WERI-Rb-1 (cell line): ENCODE results near the gene NEUROG1.

Experiments used
- DNase-seq: peaks from one replicate; pipeline ENCODE4 v3.0.0-alpha.2; 2020
- H3K27ac ChIP-seq: fragments of 250-450 bp; sonication (Bioruptor Pico); 2 replicates; pipeline ENCODE4 v1.5.1; 2020; ENCODE audit warnings: mild to moderate bottlenecking, moderate library complexity
- H3K27me3 ChIP-seq: fragments of 250-450 bp; sonication (Bioruptor Pico); 2 replicates; pipeline ENCODE4 v1.5.1; 2021; ENCODE audit warnings: mild to moderate bottlenecking, low read depth, moderate library complexity; ENCODE audit not compliant: insufficient read depth, severe bottlenecking
- H3K36me3 ChIP-seq: fragments of 250-450 bp; sonication (Bioruptor Pico); 2 replicates; pipeline ENCODE4 v1.5.1; 2020; ENCODE audit warnings: mild to moderate bottlenecking, moderate library complexity
- H3K4me3 ChIP-seq: 2 replicates; pipeline ENCODE4 v1.5.1; 2011; ENCODE audit warnings: low read depth, mild to moderate bottlenecking, control low read depth, low read length
- H3K9me3 ChIP-seq: fragments of 250-450 bp; sonication (Bioruptor Pico); 2 replicates; pipeline ENCODE4 v1.5.1; 2021; ENCODE audit warnings: mild to moderate bottlenecking, moderate library complexity; ENCODE audit not compliant: severe bottlenecking
- TF ChIP-seq, protein P1 (sequence below): IDR thresholded peaks from 2 replicates; pipeline ENCODE4 v1.5.1; 2011; ENCODE audit warnings: low read depth, mild to moderate bottlenecking, control low read depth, inconsistent platforms, low read length

Gene NEUROG1

DNA sequence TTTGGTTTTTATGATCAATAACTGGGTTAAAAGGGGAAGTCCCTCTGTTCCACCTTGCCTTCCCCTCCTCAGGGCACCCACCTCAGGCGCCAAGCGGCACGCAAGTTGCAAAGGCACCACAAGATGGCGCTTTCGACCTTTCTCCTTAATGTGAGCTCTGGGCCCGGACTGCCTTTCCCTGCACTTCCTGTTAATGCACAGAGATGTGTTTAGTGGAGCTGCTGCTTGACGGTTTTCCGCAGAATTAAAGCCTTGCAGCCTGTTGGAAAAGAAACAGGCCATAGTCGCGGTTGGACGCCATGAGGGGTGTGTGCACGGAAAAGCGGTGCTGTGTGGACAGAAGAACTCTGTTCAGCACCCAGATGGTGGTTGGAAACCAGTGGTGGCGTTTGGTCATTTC lies 25.1 kb upstream of the NEUROG1 start:
- TF ChIP-seq, protein P1, sequence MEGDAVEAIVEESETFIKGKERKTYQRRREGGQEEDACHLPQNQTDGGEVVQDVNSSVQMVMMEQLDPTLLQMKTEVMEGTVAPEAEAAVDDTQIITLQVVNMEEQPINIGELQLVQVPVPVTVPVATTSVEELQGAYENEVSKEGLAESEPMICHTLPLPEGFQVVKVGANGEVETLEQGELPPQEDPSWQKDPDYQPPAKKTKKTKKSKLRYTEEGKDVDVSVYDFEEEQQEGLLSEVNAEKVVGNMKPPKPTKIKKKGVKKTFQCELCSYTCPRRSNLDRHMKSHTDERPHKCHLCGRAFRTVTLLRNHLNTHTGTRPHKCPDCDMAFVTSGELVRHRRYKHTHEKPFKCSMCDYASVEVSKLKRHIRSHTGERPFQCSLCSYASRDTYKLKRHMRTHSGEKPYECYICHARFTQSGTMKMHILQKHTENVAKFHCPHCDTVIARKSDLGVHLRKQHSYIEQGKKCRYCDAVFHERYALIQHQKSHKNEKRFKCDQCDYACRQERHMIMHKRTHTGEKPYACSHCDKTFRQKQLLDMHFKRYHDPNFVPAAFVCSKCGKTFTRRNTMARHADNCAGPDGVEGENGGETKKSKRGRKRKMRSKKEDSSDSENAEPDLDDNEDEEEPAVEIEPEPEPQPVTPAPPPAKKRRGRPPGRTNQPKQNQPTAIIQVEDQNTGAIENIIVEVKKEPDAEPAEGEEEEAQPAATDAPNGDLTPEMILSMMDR, result peak; percentile 93
- no peak overlapping the region for H3K27ac ChIP-seq
- no peak overlapping the region for H3K4me3 ChIP-seq
- DNase-seq, result peak; percentile 81
- no peaks in the 10 kb centered on the region for H3K27me3 ChIP-seq
- H3K9me3 ChIP-seq, result no peaks in the 10 kb centered on the region
- no peaks in the 10 kb centered on the region for H3K36me3 ChIP-seq

DNA sequence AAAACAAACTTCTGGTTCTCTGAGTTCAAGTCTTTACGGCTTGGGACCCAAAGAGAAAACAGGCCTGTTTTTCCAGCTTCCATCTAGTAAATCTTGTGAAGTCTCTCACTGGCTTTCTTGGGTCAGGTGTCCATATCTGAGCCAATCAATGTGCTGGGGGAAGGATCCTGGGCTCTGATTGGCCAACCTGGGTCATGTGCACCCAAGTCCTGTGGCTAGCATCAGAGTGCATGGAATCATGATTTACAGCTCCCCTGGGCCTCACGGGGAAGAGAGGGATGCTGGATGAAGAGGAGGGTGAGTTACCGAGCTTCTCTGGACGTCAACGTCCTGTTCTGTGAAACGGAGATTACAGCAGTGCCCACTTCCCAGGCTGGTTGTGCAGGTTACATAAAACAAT lies 23.6 kb upstream of the NEUROG1 start:
- H3K9me3 ChIP-seq, result no peaks in the 10 kb centered on the region
- no peak overlapping the region for H3K4me3 ChIP-seq
- H3K36me3 ChIP-seq, result no peaks in the 10 kb centered on the region
- H3K27ac ChIP-seq, result no peak overlapping the region
- no peak for DNase-seq
- TF ChIP-seq, protein P1, result no peak
- H3K27me3 ChIP-seq, result no peaks in the 10 kb centered on the region

DNA sequence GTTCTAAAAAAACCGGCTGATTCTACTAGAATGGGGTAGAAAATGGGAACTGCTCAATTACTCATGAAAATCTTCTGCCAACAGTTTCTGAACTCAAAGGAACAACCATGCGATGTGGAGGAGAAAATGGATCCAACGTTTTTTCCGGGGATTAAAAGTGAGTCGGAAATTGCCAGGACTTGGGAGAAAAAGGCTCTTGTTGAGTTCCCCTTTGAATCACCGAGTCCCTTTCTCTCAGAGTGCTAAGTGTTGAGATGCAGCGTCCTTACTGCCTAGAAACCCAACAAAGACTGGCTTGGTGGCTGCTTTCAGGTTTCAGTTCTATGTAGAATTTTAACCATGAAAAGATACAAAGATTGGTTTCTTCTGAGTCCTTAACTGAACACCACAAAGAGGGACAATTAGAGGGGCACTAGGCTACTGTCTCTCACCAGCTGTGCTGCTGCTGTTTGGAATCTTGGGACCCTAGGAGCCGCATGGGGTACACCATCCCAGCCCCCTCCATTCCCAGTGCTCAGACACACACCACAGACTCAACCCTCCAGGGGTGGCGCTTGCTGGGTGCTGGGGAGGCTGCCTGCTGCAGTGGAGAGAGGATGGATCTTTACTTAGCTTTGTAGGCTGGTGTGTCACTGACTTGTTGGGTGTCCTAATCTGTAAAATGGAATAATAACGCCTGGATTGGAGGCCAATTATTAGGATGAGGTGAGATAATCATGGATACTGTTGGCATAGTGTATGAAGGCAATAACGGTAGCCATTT lies 21.5 kb upstream of the NEUROG1 start:
- Histone ChIP-seq H3K4me3 (no peak overlapping the region), H3K9me3 (no peaks in the 10 kb centered on the region), H3K27ac (no peak overlapping the region), H3K36me3 (no peaks in the 10 kb centered on the region), H3K27me3 (no peaks in the 10 kb centered on the region)
- DNase-seq, result no peak
- TF ChIP-seq, protein P1, result no peak

DNA sequence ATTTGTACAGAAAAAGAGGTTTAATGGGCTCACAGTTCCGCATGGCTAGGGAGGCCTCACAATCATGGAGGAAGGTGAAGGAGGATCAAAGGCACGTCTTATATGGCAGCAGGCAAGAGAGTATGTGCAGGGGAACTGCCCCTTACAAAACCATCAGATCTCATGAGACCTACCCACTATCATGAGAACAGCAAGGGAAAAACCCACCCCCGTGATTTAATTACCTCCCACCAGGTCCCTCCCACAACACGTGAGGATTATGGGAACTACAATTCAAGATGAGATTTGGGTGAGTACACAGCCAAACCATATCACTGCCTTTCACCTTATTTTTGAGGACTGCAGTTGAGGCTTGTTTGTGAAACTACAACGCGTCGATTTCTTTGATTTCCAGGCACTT lies 20.9 kb upstream of the NEUROG1 start:
- Histone ChIP-seq H3K36me3 (no peaks in the 10 kb centered on the region), H3K4me3 (no peak overlapping the region), H3K27me3 (no peaks in the 10 kb centered on the region), H3K27ac (no peak overlapping the region), H3K9me3 (no peaks in the 10 kb centered on the region)
- TF ChIP-seq, protein P1, result no peak
- DNase-seq, result no peak

DNA sequence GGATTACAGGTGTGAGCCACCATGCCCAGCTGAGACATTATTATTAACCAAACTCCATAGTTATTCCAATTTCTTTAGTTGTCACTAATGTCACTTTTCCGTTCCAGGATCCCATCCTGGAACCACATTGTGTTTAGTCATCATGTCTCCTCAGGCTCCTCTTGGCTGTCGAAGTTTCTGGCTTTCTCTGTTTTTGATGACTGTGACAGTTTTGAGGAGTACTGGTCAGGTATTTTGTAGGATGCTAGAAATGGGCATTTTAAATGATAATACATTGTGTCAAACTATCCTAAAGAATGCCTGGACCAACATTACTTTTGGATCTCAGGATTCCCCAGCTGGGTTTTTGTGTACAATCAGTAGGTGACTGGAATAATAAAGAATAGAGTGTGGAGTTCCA lies 19.8 kb upstream of the NEUROG1 start:
- Histone ChIP-seq H3K4me3 (no peak overlapping the region), H3K36me3 (no peaks in the 10 kb centered on the region), H3K27ac (no peak overlapping the region), H3K27me3 (no peaks in the 10 kb centered on the region), H3K9me3 (no peaks in the 10 kb centered on the region)
- DNase-seq, result no peak
- TF ChIP-seq, protein P1, result no peak
